Lower lobe of right lung (tissue), 2 donors: Measurements from ENCODE around the gene SLIT1. TPM values are rescaled to one million over a fixed set of nuclear protein-coding genes. Genes with fewer than 3 reads are reported as not detected.

Experiments used
- ATAC-seq, 2 donors: fragments of 200-7000 bp; cut with Tn5 transposase; one replicate each; pipeline ENCODE4 v1.9.1; 2020 to 2022; ENCODE audit warnings: mild to moderate bottlenecking in 2 of 2, moderate library complexity in 2 of 2
- DNase-seq: peaks from one replicate; pipeline ENCODE4 v3.0.0-alpha.2; 2020
- H3K27ac ChIP-seq: fragments of 200-600 bp; one replicate; pipeline ENCODE4 v1.8.0; 2022
- H3K27me3 ChIP-seq: fragments of 200-600 bp; one replicate; pipeline ENCODE4 v1.8.0; 2022; ENCODE audit warnings: low read depth
- H3K36me3 ChIP-seq: fragments of 200-600 bp; one replicate; pipeline ENCODE4 v1.8.0; 2022; ENCODE audit warnings: mild to moderate bottlenecking
- H3K4me1 ChIP-seq: fragments of 200-600 bp; one replicate; pipeline ENCODE4 v1.8.0; 2022
- H3K4me3 ChIP-seq: fragments of 200-600 bp; one replicate; pipeline ENCODE4 v1.8.0; 2022; ENCODE audit warnings: mild to moderate bottlenecking
- H3K9me3 ChIP-seq: fragments of 200-600 bp; one replicate; pipeline ENCODE4 v1.8.0; 2022
- CTCF ChIP-seq: fragments of 200-600 bp; IDR thresholded peaks from one replicate; pipeline ENCODE4 v1.8.0; 2022; ENCODE audit warnings: antibody characterized with exemption, mild to moderate bottlenecking
- intact Hi-C: fragments of 100-400 bp; cut with DNase I; formaldehyde crosslinking; loops from one replicate; pipeline ENCODE4 v1.11.0; 2022
- total RNA-seq: library from RNA; stranded (reverse); fragmentation: NEBNext Ultra II Directional; extraction: Animal tissue kit (Norgen Biotek cat#: 25700); gene quantifications from one replicate; pipeline ENCODE4 v1.2.1, GENCODE V29; 2021
- donor health status: DM: no; HTN: yes; CAD: no; lungs with severe emphysema.

Gene SLIT1
- total RNA-seq, 1 donor from 2014 or later, result 0.41 TPM

DNA sequence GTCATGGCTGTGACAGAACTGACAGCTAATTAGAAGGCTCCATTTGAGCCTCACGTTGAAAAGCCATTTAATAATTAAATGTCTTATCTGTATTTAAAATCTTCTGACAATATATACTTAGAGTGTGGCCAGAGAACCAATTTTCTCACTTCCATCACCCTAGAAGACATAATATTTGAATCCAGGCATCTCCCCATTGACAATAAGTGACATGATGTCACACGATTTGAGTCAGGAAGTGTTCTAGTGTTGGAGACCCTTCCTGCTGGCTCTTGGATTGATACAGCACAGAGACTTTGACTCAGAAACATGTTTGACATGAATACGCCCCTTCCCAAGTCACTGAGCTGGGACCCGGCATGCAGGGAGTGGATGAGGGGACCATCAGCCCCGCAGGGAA lies 85.9 kb downstream of the SLIT1 start:
- Histone ChIP-seq H3K4me1 (no peaks in the 10 kb centered on the region), H3K27ac (no peak overlapping the region), H3K36me3 (no peaks in the 10 kb centered on the region), H3K27me3 (peaks cover 10% of the 10 kb centered on the region), H3K9me3 (no peaks in the 10 kb centered on the region), H3K4me3 (no peak overlapping the region)
- no peak for ATAC-seq
- intact Hi-C loops, result no loop called here
- TF ChIP-seq CTCF, result no peak
- no peak for DNase-seq

- intact Hi-C loops, result no loop called here
- H3K4me1 ChIP-seq, result no peaks in the 10 kb centered on the region
- H3K9me3 ChIP-seq, result no peaks in the 10 kb centered on the region
- DNase-seq (no peak), ATAC-seq (no peak)
- H3K4me3 ChIP-seq, result no peak overlapping the region
- no peaks in the 10 kb centered on the region for H3K36me3 ChIP-seq
- no peak for TF ChIP-seq CTCF
- no peak overlapping the region for H3K27ac ChIP-seq
- peaks cover 10% of the 10 kb centered on the region for H3K27me3 ChIP-seq
These were observed 86.7 kb downstream of the SLIT1 start for GRCh38 chr10:97099089-97099488.

DNA sequence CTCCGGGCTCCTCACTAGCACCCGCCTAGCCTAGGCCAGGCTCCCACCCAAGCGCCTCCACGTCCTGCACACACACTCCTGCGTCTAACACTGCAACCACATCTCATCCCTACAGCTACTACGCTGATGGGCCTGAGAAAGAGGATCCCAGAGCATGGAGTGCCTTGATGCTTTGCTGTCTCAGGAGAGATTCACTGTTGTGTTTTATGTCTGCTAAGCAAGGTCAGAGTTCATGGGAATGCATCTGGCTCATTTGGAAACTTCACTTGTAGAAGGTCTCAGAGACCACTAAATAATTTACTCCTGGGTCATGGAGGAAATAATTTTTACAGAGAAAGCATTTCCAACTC lies 88.7 kb downstream of the SLIT1 start:
- no peak for ATAC-seq
- no peak for TF ChIP-seq CTCF
- no peak overlapping the region for H3K4me3 ChIP-seq
- H3K36me3 ChIP-seq, result no peaks in the 10 kb centered on the region
- H3K4me1 ChIP-seq, result no peaks in the 10 kb centered on the region
- no peak for DNase-seq
- no peak overlapping the region for H3K27ac ChIP-seq
- no peaks in the 10 kb centered on the region for H3K9me3 ChIP-seq
- intact Hi-C loops, result no loop called here
- H3K27me3 ChIP-seq, result peaks cover 10% of the 10 kb centered on the region

DNA sequence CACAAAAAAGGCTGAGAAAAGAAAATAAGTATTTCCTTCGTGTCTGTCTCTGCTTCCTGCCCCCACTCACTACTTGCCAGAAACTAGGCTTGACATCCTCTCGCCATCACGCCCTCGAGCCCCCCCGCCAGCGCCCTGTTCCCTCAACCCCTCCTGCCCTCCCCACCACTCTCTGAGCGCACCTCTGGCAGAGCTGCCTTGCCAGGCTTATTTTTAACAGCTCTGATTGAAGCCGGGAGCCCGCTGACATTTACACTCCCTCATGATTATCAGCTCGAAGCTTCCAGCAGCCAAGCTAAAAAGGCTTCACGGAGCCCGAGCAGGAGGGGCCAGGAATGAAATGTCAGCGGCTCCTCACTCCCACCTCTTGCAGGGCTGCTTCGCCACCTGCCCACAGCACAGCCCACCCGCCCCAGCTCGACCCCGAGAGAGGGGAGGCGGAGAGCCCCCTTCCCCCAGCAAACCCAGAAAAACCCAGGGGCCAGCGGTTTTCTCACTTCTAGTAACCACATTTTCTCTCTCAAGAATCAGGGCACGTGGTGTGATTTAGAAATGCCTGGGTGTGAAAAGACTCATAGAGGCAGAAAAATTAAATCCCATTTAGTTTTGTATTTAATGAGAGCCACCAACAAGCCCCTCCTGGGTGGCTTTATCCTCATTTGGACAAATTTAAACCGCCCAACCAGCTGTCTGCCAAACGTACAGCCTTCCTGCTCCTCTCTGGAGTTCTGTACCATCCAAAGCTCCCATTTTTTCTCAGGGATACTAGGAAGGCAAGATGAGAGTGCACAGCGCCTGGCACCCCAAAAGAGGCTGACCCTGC lies 89.3 kb downstream of the SLIT1 start:
- peaks cover 10% of the 10 kb centered on the region for H3K27me3 ChIP-seq
- no peak for DNase-seq
- no peak overlapping the region for H3K4me3 ChIP-seq

DNA sequence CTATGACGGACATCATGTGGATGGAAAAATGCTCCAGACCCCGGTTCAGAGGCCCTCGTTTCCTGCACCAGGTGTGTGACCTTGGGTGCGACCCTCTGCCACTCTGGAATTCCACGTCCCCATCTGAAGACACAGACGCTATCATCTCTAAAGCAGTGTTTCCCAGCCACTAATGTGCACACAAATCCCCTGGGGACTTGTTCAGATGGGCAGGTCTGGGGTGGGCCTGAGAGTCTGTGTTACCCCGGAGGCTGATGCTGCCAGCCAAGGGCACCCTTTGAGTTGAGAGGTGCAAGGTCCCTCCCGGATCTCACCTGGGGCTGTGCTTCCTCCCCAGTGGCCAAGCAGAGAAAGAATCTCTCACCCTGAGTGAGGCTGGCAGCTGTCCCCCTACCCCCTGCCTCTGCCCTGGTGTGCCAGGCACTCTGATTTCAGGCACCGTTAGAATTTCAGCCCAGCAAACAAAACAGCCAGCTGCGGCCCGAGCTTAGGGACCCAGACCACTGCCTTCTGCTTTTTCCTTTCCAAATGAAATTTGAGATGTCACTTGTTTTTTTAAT lies 90.0 kb downstream of the SLIT1 start:
- H3K36me3 ChIP-seq, result no peaks in the 10 kb centered on the region
- no peaks in the 10 kb centered on the region for H3K9me3 ChIP-seq
- H3K27me3 ChIP-seq, result peaks cover 10% of the 10 kb centered on the region
- no peak overlapping the region for H3K4me3 ChIP-seq
- intact Hi-C loops, result no loop called here
- ATAC-seq (no peak), DNase-seq (no peak)
- H3K27ac ChIP-seq, result no peak overlapping the region
- no peaks in the 10 kb centered on the region for H3K4me1 ChIP-seq
- no peak for TF ChIP-seq CTCF

More for the DNA sequence above, 89.3 kb downstream of the SLIT1 start:
- TF ChIP-seq CTCF, result no peak
- Histone ChIP-seq H3K36me3 (no peaks in the 10 kb centered on the region), H3K27ac (no peak overlapping the region), H3K9me3 (no peaks in the 10 kb centered on the region), H3K4me1 (no peaks in the 10 kb centered on the region)
- no peak for ATAC-seq
- intact Hi-C loops, result no loop called here
